GM12801 (cell line): ENCODE results near the gene FER.

Source experiments
- TF ChIP-seq, protein P1 (sequence below): IDR thresholded peaks from one replicate; pipeline ENCODE4 v1.5.1; 2011; ENCODE audit warnings: control low read depth; ENCODE audit not compliant: insufficient read length; ENCODE audit errors: extremely low read depth

The FER gene

DNA sequence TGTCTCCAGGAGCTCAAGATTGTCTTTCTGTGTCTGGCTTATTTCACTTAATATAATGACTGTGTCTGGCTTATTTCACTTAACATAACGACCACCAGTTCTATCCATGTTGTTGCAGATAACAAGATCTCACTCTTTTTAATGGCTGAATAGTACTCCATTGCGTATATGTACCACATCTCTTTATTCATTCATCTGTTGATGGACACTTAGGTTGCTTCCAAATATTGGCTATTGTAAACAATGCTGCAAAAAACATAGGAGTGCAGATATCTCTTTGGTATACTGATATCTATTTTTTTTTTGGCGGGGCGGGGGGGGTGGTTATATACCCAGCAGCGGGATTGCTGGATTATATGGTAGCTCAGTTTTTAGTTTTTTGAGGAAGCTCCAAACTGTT is 45.5 kb downstream of the FER start:
- TF ChIP-seq, protein P1, sequence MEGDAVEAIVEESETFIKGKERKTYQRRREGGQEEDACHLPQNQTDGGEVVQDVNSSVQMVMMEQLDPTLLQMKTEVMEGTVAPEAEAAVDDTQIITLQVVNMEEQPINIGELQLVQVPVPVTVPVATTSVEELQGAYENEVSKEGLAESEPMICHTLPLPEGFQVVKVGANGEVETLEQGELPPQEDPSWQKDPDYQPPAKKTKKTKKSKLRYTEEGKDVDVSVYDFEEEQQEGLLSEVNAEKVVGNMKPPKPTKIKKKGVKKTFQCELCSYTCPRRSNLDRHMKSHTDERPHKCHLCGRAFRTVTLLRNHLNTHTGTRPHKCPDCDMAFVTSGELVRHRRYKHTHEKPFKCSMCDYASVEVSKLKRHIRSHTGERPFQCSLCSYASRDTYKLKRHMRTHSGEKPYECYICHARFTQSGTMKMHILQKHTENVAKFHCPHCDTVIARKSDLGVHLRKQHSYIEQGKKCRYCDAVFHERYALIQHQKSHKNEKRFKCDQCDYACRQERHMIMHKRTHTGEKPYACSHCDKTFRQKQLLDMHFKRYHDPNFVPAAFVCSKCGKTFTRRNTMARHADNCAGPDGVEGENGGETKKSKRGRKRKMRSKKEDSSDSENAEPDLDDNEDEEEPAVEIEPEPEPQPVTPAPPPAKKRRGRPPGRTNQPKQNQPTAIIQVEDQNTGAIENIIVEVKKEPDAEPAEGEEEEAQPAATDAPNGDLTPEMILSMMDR, result no peak

DNA sequence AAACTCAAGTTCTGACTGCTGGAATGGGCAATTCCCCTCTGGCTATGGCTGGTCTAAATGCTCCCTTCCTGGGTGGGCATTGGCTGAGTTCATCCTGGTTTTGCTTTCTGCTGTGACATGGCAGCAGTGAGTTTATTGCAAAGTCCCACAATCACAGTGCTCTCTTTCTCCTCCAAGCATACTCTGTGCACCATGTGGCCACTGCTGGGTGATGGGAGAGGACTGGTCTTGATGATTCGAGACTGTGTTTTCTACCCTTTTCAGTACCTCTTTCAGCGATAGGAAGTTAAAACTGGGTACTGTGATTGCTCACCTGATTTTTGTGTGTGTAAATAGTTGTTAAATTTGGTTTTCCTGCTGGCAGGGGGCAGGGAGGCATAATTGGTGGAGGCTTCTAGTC is 49.7 kb downstream of the FER start:
- TF ChIP-seq, protein P1, result no peak

DNA sequence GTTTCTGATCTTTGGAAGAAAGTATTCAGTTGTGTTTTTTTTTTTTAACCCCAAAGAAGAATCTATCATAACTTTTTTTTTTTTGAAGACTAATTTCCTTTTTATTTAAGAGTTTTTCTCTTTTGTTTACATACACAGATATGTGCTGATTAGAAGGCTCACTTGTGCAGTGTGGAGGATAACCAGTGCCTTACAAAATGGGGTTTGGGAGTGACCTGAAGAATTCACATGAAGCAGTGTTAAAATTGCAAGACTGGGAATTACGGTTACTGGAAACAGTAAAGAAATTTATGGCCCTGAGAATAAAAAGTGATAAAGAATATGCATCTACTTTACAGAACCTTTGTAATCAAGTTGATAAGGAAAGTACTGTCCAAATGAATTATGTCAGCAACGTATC is 50.3 kb downstream of the FER start:
- TF ChIP-seq, protein P1, result no peak

DNA sequence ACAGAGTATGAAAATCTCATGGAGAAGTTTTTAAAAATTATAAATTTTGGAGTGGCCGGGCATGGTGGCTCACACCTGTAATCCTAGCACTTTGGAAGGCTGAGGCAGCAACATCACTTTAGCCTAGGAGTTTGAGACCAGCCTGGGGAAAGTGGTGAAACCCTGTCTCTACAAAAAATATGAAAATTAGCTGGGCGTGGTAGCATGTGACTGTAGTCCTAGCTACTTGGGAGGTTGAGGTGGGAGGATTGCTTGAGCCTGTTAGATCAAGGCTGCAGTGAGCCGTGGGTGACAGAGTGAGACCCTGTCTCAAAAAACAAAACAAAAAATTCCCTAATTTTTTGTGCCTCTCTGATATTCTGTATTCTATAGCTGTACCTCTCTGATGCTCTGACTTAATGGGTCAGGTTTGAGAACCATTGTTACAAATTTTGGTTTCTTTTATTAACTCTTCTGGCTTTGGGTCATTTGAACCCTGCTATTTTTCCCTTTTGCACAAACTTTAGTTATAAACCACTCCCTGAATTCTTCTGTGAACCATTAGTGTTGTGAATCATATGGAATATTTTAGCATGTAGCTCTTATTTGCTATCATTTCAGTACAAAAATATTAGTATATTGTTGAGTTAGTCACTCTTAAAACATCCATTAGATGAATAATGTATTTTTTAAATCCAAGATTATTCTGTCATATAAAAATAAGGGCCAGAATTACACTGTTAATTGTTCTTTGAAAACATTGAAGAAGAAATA is 51.0 kb downstream of the FER start:
- TF ChIP-seq, protein P1, result no peak

DNA sequence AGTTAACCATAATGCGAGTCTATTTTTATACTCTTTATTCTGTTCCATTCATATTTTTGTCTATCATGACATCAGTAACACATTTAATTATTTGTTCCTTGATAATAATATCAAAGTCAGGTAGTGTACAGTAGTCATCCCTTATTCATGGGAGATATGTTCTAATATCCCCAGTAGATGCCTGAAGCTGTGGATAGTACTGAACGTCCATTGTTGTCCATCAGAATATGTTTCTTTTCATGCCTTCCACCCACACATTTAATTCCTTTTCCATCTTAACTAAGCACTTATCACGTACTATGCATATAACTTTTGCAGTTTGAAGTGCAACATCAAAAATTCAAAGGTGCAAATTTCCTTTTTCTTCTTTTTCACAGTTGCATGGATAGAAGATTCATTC is 53.6 kb downstream of the FER start:
- TF ChIP-seq, protein P1, result no peak

DNA sequence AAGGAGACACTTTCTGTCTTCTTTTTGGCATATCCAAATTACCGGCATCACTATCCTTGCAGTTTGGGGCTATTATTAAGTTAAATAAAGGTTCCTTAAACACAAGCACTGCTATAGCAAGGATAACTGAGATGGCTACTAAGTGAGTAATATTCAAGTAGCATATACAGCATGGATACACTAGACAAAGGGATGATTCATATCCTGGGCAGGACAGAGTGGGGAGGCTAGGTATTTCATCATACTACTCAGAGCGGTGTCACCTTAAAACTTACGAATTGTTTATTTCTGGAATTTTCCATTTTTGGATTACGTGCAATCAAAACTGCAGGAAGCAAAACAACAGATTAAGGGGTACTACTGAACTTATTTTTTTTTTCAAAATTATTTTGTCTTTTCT is 54.1 kb downstream of the FER start:
- TF ChIP-seq, protein P1, result no peak

DNA sequence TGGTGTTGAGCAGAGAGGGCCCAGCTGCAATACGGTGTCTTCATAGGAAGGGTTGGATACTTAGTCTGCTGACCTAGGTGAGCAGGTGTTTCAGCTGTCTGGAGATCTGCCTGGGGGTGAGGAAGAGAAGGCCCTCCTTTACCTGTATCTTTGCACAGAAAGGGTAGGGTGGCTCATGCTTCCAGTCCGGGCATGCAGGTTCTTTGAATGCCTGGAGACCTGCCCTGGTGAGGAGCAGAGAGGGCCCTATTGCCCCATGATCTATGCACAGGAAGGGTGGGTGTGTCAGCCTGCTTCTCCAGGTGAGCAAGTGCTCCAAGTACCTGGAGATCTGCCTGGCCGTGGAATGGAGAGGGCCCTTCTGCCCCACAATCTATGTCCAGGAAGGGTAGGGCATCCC is 63.0 kb downstream of the FER start:
- TF ChIP-seq, protein P1, result no peak
